Raji (cell line): ENCODE measurements around the gene TIMP4.

Source experiments
- POLR2A ChIP-seq: IDR thresholded peaks from 2 replicates; pipeline ENCODE4 v1.6.1; 2011; ENCODE audit warnings: low read depth, low read length, control low read depth; ENCODE audit not compliant: insufficient read depth

Gene TIMP4

GRCh38 chr3:12188681-12189287 lies 30.1 kb upstream of the TIMP4 start:
- no peak for TF ChIP-seq POLR2A

DNA sequence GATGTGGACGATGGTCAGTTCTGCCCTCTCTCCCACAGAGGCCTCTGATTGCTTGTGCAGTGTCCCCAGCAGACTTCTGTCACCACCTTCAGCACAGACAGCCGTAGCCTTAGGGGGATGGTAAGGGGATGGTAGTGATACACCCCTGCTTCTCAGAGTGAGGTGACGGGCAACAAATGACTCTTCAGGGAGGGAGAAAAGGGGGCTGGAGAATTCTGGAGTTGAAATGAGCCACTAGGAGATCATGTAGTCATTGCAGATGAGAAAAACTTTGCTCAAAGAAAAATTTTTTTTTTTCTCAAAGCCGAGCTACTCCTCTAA lies 29.6 kb upstream of the TIMP4 start:
- no peak for TF ChIP-seq POLR2A

DNA sequence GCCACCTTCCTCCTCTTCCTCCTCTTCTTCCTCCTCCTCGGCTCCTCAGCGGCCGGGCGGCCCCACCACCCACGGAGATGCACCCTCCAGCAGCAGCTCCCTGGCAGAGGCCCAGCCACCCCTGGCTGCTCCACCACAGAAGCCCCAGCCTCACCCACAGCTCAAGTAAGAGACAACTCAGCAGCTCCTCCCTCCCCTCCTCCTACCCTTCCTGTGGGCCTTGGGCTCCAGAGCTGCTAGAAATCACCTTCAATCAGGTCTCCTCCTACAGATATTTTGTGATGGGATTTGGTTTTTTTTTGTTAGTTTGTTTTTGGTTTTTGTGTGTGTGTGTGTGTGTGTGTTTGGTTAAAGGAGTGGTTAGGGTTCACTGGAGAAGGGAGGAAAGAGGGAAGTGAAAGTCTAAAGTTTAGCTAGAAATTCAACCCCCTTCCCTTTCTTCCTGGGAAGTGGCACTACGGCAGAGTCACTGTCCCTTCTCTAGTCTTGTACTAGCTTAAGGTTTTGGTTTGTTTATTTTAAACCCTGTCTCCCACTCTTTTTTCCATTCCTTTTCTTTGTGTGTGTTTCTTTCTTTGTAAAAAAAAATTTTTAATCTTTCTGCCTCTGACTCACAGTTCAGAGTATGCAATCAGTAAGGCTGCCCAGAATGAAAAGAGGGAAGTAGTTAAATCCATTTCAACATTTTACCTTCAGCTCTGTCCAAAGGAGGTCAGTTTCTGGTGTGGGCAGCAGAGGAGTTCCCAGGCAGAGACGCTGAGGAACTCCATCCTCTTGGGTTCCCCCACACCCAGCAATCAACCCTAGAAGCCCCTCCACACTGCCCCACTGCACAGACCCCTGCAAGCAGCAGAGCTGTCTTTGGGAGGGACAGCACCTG lies 29.0 kb upstream of the TIMP4 start:
- TF ChIP-seq POLR2A = no peak

- no peak for TF ChIP-seq POLR2A
These were observed 28.0 kb upstream of the TIMP4 start for GRCh38 chr3:12186515-12187286.

GRCh38 chr3:12186046-12186445 lies 27.3 kb upstream of the TIMP4 start:
- TF ChIP-seq POLR2A = no peak

DNA sequence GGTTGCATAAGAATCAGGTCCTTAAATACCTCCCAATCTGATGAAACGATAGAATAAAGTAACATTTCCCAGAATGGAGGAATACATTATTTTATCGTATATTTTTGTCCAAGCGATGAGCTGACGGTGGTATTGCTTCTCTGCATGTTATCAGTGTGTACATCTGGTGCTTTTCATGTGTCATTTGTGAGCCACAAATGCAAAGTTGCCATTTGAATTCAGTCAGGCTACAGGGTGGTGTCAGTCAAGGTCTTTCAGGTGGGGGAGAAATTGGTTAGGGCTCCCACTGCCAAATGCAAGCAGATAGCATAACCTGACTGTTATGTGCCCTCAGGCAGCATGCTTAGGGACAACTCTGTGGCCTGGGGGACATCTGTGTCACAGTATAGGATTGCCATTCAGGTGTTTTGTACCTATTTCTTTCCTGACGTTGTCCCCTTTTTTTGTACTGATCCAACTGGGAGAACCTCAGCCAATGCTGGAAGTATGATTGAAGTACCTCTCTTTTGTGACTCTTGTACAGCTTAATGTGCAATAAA lies 26.5 kb upstream of the TIMP4 start:
- no peak for TF ChIP-seq POLR2A

DNA sequence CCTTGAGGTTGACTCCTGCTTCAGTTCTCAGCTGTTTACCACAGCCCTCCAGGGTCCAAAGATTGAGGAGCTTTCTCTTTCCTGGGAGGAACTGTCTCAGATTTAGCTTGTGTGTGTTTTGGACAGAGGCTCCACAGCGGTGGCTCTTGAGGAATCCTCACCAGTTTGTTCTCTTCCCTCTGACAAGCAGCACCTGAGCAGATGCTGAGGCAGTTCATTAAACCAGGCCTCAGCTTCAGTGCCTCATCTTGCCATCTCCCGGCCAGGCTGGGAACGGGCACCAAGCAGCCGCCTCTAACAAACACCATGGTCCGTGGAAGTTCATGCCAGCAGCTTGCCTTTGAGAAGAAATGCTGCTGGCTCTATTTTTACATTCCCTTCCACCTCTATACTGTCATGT lies 25.8 kb upstream of the TIMP4 start:
- no peak for TF ChIP-seq POLR2A

DNA sequence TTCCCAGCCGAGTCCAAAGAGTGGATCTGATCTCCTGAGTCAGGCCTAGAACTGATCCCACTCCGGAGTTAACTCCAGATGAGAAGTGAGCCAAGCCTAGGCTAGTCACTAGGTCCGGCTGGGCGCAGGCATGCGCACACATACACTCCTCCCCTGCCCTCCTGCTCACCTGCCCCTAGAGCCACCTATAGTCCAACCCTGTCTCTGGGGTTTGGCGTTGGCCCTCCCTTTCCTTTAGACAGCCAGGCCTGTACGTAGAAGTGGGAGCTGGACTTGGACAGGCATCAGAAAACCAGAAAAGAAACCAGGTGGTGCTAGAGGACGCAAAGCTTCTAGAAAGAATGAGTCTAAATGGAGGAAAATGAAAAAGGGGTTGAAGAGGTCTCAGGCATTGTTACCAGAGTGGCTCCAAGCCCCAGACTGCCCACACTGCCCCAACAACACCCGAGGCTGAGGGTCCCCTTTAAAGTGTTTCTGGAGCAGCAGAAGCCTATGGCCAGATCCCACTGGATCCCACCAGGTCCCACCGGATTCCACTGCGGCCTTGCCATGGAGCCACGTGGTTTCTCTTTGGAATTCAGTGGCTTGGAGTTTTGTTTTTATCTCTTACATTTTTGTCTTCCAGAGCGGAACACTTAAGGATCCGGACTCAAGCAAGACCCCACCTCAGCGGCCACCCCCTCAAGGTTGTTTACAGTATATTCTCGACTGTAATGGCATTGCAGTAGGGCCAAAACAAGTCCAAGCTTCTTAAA lies 24.2 kb upstream of the TIMP4 start:
- TF ChIP-seq POLR2A = no peak

GRCh38 chr3:12181806-12182205 lies 23.1 kb upstream of the TIMP4 start:
- no peak for TF ChIP-seq POLR2A

DNA sequence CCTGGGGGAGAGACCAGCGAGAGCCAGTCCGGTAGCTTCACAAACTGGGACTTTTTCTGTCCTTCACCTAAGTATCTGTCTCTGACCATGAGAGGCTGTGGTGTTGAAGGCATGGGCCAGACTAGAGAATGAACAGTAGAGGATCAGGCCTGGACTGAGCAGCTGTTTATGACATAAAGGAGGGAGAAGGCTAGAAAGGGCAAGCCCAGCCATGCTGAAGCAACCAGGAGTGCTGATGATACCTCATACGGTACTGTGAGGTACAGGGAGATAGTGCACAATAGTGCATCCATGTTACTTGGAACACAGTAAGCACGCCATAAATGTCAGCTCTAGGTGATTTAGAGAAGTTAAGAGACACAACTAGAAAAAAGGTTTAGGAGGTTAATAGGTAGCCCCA lies 22.6 kb upstream of the TIMP4 start:
- TF ChIP-seq POLR2A = no peak

- TF ChIP-seq POLR2A = no peak
These were observed 21.9 kb upstream of the TIMP4 start for GRCh38 chr3:12180631-12181030.

DNA sequence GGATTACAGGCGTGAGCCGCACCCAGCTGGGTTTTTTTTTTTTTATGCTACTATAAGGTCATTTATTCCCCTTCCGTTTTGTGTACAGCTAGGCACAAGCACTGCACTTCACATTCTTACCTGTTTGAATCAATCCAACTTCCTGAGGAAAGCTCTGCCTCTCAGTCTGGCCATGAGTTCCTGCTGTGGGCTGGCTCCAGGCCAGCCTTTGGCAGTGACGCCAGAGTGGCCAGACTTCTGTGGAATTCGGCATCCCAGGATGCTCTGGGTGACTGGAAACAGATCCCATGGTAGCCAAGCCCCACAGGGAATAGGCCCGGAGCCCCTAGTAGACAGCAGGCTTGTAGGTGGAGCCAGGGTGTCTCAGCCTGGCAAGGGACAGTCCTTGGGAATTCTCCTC lies 21.5 kb upstream of the TIMP4 start:
- no peak for TF ChIP-seq POLR2A

DNA sequence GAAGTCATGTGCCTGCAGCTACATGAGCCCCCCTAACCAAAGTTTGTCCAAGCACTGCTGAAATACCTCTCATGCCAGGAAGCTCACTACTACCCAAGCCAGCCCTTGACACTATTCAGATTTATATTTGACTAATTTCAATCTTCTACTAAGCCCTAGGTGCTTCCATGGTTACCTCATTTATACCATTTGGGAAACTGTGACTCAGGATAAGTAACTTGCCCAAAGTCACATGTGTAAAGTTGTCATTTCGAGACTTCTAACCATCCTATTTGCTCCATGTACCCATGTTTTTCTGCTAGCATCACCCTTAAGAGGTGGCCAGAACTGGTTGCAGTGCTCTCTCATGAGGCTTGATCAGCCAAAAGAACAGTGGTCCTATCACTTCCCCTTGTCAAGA lies 20.7 kb upstream of the TIMP4 start:
- TF ChIP-seq POLR2A = no peak

- TF ChIP-seq POLR2A = no peak
These were observed 19.5 kb upstream of the TIMP4 start for GRCh38 chr3:12178091-12178820.
